ENCODE data around the gene VEGFD.

DNA sequence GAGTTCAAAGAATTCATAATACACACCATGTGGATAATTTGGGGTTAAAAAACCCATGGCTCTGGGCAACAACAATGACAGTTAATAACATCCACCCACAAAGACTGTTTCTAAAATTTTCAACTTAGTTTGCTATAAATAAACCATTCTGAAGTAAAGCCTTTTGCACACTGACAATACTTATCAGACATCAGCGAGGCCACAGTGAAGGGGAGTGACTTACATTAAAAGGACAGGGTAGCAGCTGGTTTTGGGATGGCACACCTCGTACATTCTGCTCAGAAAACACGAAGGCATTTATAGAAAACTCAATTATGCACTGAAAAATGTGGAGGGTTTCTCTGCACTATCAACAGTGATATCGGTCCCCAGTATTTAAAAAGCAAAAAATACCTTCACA is 63.9 kb downstream of the VEGFD start:
- TF ChIP-seq, protein P1, sequence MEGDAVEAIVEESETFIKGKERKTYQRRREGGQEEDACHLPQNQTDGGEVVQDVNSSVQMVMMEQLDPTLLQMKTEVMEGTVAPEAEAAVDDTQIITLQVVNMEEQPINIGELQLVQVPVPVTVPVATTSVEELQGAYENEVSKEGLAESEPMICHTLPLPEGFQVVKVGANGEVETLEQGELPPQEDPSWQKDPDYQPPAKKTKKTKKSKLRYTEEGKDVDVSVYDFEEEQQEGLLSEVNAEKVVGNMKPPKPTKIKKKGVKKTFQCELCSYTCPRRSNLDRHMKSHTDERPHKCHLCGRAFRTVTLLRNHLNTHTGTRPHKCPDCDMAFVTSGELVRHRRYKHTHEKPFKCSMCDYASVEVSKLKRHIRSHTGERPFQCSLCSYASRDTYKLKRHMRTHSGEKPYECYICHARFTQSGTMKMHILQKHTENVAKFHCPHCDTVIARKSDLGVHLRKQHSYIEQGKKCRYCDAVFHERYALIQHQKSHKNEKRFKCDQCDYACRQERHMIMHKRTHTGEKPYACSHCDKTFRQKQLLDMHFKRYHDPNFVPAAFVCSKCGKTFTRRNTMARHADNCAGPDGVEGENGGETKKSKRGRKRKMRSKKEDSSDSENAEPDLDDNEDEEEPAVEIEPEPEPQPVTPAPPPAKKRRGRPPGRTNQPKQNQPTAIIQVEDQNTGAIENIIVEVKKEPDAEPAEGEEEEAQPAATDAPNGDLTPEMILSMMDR (IDR thresholded peaks at IDR 0.05; ENCODE audit: low read depth, low read length) = no peak
- no peak for TF ChIP-seq POLR2A (IDR thresholded peaks at IDR 0.05; ENCODE audit: extremely low read depth, insufficient read length)

Data from NB4 (cell line).